Esophagus squamous epithelium (tissue), 5 donors: Measurements from ENCODE around the gene ZNF414. TPM values are rescaled to one million over a fixed set of nuclear protein-coding genes. Genes with fewer than 3 reads are reported as not detected.

ENCODE experiments used
- DNase-seq: peaks from one replicate; lab custom pipeline; 2025; lab: John Stamatoyannopoulos, UW
- H3K27ac ChIP-seq, 4 donors: fragments of 200-600 bp; sonication (generic); one replicate each; pipeline ENCODE4 v1.5.1; 2016 to 2019; ENCODE audit warnings: mild to moderate bottlenecking in 1 of 4
- H3K27me3 ChIP-seq, 4 donors: fragments of 200-600 bp; sonication (generic); 1 replicate in 3 of 4; 2 replicates in 1 of 4; pipeline versions ENCODE4 v1.5.1 to v1.6.0; 2017 to 2021; ENCODE audit warnings: antibody characterized with exemption in 1 of 4
- H3K36me3 ChIP-seq, 3 donors: fragments of 200-600 bp; sonication (generic); one replicate each; pipeline ENCODE4 v1.5.1; 2016 to 2019
- H3K4me1 ChIP-seq, 3 donors: fragments of 200-600 bp; sonication (generic); one replicate each; pipeline ENCODE4 v1.5.1; 2017 to 2019
- H3K4me3 ChIP-seq, 4 donors: fragments of 200-600 bp; sonication (generic); 1 replicate in 3 of 4; 2 replicates in 1 of 4; pipeline ENCODE4 v1.5.1; 2016 to 2019; ENCODE audit warnings: mild to moderate bottlenecking in 2 of 4, moderate library complexity in 1 of 4
- H3K9me3 ChIP-seq, 3 donors: fragments of 200-600 bp; sonication (generic); one replicate each; pipeline ENCODE4 v1.5.1; 2016 to 2019
- CTCF ChIP-seq, 6 experiments: fragments of 450-650 bp in 4 of 6; fragments of 200-600 bp in 2 of 6; sonication (generic) in 2 of 6; IDR thresholded peaks; one replicate each; pipeline ENCODE4 v1.5.1; 2016 to 2019; ENCODE audit warnings: antibody characterized with exemption in 6 of 6, mild to moderate bottlenecking in 4 of 6, moderate library complexity in 4 of 6
- POLR2A ChIP-seq, 4 donors: fragments of 450-650 bp; IDR thresholded peaks; one replicate each; pipeline ENCODE4 v1.6.1; 2017; ENCODE audit warnings: antibody characterized with exemption in 4 of 4, mild to moderate bottlenecking in 4 of 4, moderate library complexity in 3 of 4
- whole genome bisulfite sequencing, 2 donors: methylation state at CpG; one replicate each; pipeline ENCODE4 v1.1.5; 2018; 5-methylcytosine and 5-hydroxymethylcytosine counted together
- intact Hi-C: fragments of 100-400 bp; cut with DNase I; formaldehyde crosslinking; loops from one replicate; pipeline ENCODE4 v1.15.0; 2022
- total RNA-seq, 4 donors: library from RNA; depleted of rRNA; stranded (reverse); fragments of >200 nt; gene quantifications; one replicate each; pipeline ENCODE4 v1.1.0, GENCODE V29; 2016
- donor health status: DM: yes; HTN: yes; CAD: no.

Gene ZNF414
- total RNA-seq, 4 donors from 2014 or later: 4.0 to 29.9 (median 19.4) TPM

- H3K27ac ChIP-seq: peak overlapping the region in 2 of 4 donors; percentile 72 to 81
- peaks cover 18 to 96% (median 50%) of the 10 kb centered on the region in 3 donors for H3K4me1 ChIP-seq
- H3K36me3 ChIP-seq: peaks cover 18 to 90% (median 44%) of the 10 kb centered on the region in 3 donors
- intact Hi-C loops: no loop called here
- H3K9me3 ChIP-seq: no peaks in the 10 kb centered on the region
- no peak for DNase-seq
- no peaks in the 10 kb centered on the region for H3K27me3 ChIP-seq
- H3K4me3 ChIP-seq: no peak overlapping the region
- TF ChIP-seq CTCF (IDR thresholded peaks at IDR 0.05): no peak
- TF ChIP-seq POLR2A (IDR thresholded peaks at IDR 0.05): no peak
- WGBS, 2 donors: 78 to 88% methylated on average over 7 to 8 of the region's 8 CpGs
These were observed 30.8 kb downstream of the ZNF414 start for GRCh38 chr19:8483165-8483564.

- Histone ChIP-seq H3K36me3 (peaks cover 18 to 90% (median 41%) of the 10 kb centered on the region in 3 donors), H3K4me1 (peaks cover 14 to 96% (median 51%) of the 10 kb centered on the region in 3 donors), H3K9me3 (no peaks in the 10 kb centered on the region), H3K27me3 (no peaks in the 10 kb centered on the region), H3K27ac (peak overlapping the region in 3 of 4 donors; percentile 24 to 81 (median 72)), H3K4me3 (no peak overlapping the region)
- no peak for DNase-seq
- intact Hi-C loops: no loop called here
- no peak for TF ChIP-seq CTCF (IDR thresholded peaks at IDR 0.05)
- no peak for TF ChIP-seq POLR2A (IDR thresholded peaks at IDR 0.05)
- WGBS, 2 donors: 78 to 84% methylated on average over 10 of the region's 11 CpGs
These were observed 31.3 kb downstream of the ZNF414 start for GRCh38 chr19:8482696-8483095.

- TF ChIP-seq CTCF (IDR thresholded peaks at IDR 0.05) (no peak), POLR2A (IDR thresholded peaks at IDR 0.05) (no peak)
- H3K4me3 ChIP-seq: no peak overlapping the region
- intact Hi-C loops: no loop called here
- H3K27me3 ChIP-seq: no peaks in the 10 kb centered on the region
- H3K36me3 ChIP-seq: peaks cover 17 to 90% (median 32%) of the 10 kb centered on the region in 3 donors
- DNase-seq: no peak
- peak overlapping the region; percentile 61 to 81 (median 72) for H3K27ac ChIP-seq
- H3K9me3 ChIP-seq: no peaks in the 10 kb centered on the region
- H3K4me1 ChIP-seq: peaks cover 10 to 88% (median 46%) of the 10 kb centered on the region in 3 donors
- 28 to 40% methylated on average over 6 of the region's 6 CpGs for WGBS, 2 donors
These were observed 32.4 kb downstream of the ZNF414 start for GRCh38 chr19:8481616-8482015.

GRCh38 chr19:8481201-8481600 is 32.8 kb downstream of the ZNF414 start:
- intact Hi-C loops: no loop called here
- Histone ChIP-seq H3K27ac (peak overlapping the region; percentile 61 to 81 (median 72)), H3K4me3 (peak overlapping the region in 1 of 4 donors; percentile 6), H3K9me3 (no peaks in the 10 kb centered on the region), H3K4me1 (peaks cover 9 to 84% (median 44%) of the 10 kb centered on the region in 3 donors), H3K36me3 (peaks cover 16 to 90% (median 32%) of the 10 kb centered on the region in 3 donors), H3K27me3 (no peaks in the 10 kb centered on the region)
- 44 to 49% methylated on average over 7 to 11 of the region's 11 CpGs for WGBS, 2 donors
- TF ChIP-seq CTCF (IDR thresholded peaks at IDR 0.05): no peak
- no peak for TF ChIP-seq POLR2A (IDR thresholded peaks at IDR 0.05)
- no peak for DNase-seq

DNA sequence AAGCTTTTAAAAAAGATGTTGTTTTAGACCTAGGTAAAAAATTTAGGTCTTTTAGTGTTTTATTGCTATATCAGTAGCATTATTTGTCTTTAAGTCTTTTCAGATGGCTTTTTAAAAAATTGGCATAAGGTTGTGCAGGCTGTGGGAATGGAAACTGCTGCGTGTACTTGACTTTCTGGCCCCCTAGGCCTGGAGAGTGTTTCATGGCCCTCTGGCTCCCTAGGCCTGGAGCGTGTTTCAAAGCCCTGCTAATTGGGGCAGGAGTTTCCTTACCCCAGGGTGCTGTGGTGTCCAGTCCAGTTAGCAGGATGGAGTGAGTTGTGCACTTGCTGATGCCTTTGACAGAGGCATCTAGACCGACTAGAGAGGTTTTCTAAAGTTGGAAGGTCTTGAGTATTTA is 35.4 kb downstream of the ZNF414 start:
- WGBS, 2 donors: 36 to 61% methylated on average over 1 to 2 of the region's 3 CpGs
- DNase-seq: no peak
- Histone ChIP-seq H3K27ac (no peak overlapping the region), H3K27me3 (no peaks in the 10 kb centered on the region), H3K4me1 (peaks cover 3 to 60% (median 31%) of the 10 kb centered on the region in 3 donors), H3K36me3 (peaks cover 6 to 90% (median 31%) of the 10 kb centered on the region in 3 donors), H3K9me3 (no peaks in the 10 kb centered on the region), H3K4me3 (no peak overlapping the region)
- intact Hi-C loops: no loop called here
- TF ChIP-seq CTCF (IDR thresholded peaks at IDR 0.05): no peak
- TF ChIP-seq POLR2A (IDR thresholded peaks at IDR 0.05): no peak
